Naive thymus-derived CD4-positive, alpha-beta T cell (primary cell): ENCODE results near the gene SHMT1. TPM values are rescaled to one million over a fixed set of nuclear protein-coding genes. Genes with fewer than 3 reads are reported as not detected.

Experiments
- ATAC-seq: fragments of 150-1000 bp; cut with Tn5 transposase; 2 replicates; pipeline ENCODE4 v1.10.0; 2021; ENCODE audit warnings: mild to moderate bottlenecking, moderate library complexity
- CTCF ChIA-PET: fragments of 350-600 bp; sonication (Branson Sonifier 250); formaldehyde crosslinking; loops from one replicate; lab custom pipeline; 2021; ENCODE audit warnings: antibody characterized with exemption; lab: Charles Lee
- POLR2A ChIA-PET: fragments of 350-600 bp; sonication (Branson Sonifier 250); formaldehyde crosslinking; loops from one replicate; lab custom pipeline; 2021; ENCODE audit warnings: antibody characterized with exemption, inconsistent platforms; lab: Charles Lee
- DNase-seq, 9 donors: peaks; one replicate each; pipeline versions ENCODE4 v3.0.0 to v3.0.0-alpha.2; 2020 to 2022; ENCODE audit warnings: mixed read lengths in 1 of 9
- H3K27ac ChIP-seq: one replicate; pipeline ENCODE4 v1.7.0; 2013; ENCODE audit warnings: mild to moderate bottlenecking, low read depth, low read length, moderate library complexity
- H3K27me3 ChIP-seq, 2 donors: one replicate each; pipeline ENCODE4 v1.7.0; 2013; ENCODE audit warnings: low read length in 2 of 2, mild to moderate bottlenecking in 2 of 2, moderate library complexity in 2 of 2; ENCODE audit not compliant: control insufficient read depth in 2 of 2, insufficient read depth in 2 of 2
- H3K36me3 ChIP-seq, 3 experiments: 1 replicate in 2 of 3; 2 replicates in 1 of 3; pipeline ENCODE4 v1.7.0; 2013; ENCODE audit warnings: low read length in 3 of 3, mild to moderate bottlenecking in 3 of 3, moderate library complexity in 1 of 3; ENCODE audit not compliant: insufficient read depth in 3 of 3, control insufficient read depth in 2 of 3
- H3K4me1 ChIP-seq, 2 donors: one replicate each; pipeline ENCODE4 v1.7.0; 2013; ENCODE audit warnings: low read length in 2 of 2, mild to moderate bottlenecking in 2 of 2, moderate library complexity in 1 of 2; ENCODE audit not compliant: control insufficient read depth in 2 of 2, insufficient read depth in 2 of 2
- H3K4me3 ChIP-seq: 2 replicates; pipeline ENCODE4 v1.7.0; 2013; ENCODE audit warnings: mild to moderate bottlenecking, low read length
- H3K9me3 ChIP-seq, 3 experiments: 1 replicate in 2 of 3; 2 replicates in 1 of 3; pipeline ENCODE4 v1.7.0; 2013; ENCODE audit warnings: low read length in 3 of 3; ENCODE audit not compliant: control insufficient read depth in 2 of 3
- H3K27ac Mint-ChIP-seq, 9 donors: one replicate each; pipeline ENCODE4 v1.8.0; 2020 to 2022; ENCODE audit warnings: mixed read lengths in 9 of 9, mild to moderate bottlenecking in 8 of 9, moderate library complexity in 5 of 9, inconsistent platforms in 2 of 9
- H3K27me3 Mint-ChIP-seq, 5 donors: one replicate each; pipeline ENCODE4 v1.8.0; 2021 to 2022; ENCODE audit warnings: mixed read lengths in 5 of 5, mild to moderate bottlenecking in 1 of 5
- H3K36me3 Mint-ChIP-seq, 5 donors: one replicate each; pipeline ENCODE4 v1.8.0; 2020 to 2022; ENCODE audit warnings: mixed read lengths in 5 of 5, mild to moderate bottlenecking in 3 of 5, inconsistent platforms in 1 of 5
- H3K4me1 Mint-ChIP-seq, 7 donors: one replicate each; pipeline ENCODE4 v1.8.0; 2020 to 2022; ENCODE audit warnings: mixed read lengths in 7 of 7, mild to moderate bottlenecking in 3 of 7, inconsistent platforms in 1 of 7
- H3K4me3 Mint-ChIP-seq, 10 donors: one replicate each; pipeline ENCODE4 v1.8.0; 2020 to 2022; ENCODE audit warnings: mild to moderate bottlenecking in 10 of 10, mixed read lengths in 10 of 10, moderate library complexity in 6 of 10, inconsistent platforms in 2 of 10
- H3K9me3 Mint-ChIP-seq, 11 donors: one replicate each; pipeline ENCODE4 v1.8.0; 2020 to 2022; ENCODE audit warnings: mixed read lengths in 11 of 11, mild to moderate bottlenecking in 4 of 11, inconsistent platforms in 1 of 11, moderate library complexity in 1 of 11
- intact Hi-C, 2 donors: fragments of 100-400 bp; cut with micrococcal nuclease; formaldehyde crosslinking; loops; one replicate each; pipeline ENCODE4 v1.15.1; 2023
- polyA plus RNA-seq, 2 donors: library from polyadenylated mRNA; unstranded; fragments of 300-500 nt; fragmentation: Illumina TruSeq; gene quantifications; one replicate each; pipeline ENCODE4 v1.2.3, GENCODE V29; 2021
- total RNA-seq, 6 experiments: library from RNA in 5 of 6; stranded (reverse) in 5 of 6; gene quantifications; 1 replicate in 5 of 6; 2 replicates in 1 of 6; pipeline ENCODE4 v1.2.3 and lab custom pipeline; 2021 to 2026

Gene SHMT1
- total and polyA plus RNA-seq, 7 experiments from 2014 or later, result 7.5 to 44.0 (median 15.4) TPM

GRCh38 chr17:18323507-18324139 lies 39.7 kb downstream of the SHMT1 start:
- DNase-seq (no peak), ATAC-seq (no peak)
- H3K27ac Mint-ChIP-seq, result no peak overlapping the region
- peaks cover 0 to 35% (median 10%) of the 10 kb centered on the region in 5 donors for H3K36me3 Mint-ChIP-seq
- ChIA-PET CTCF (no interaction called here), POLR2A (no interaction called here)
- peaks cover 28 to 53% (median 40%) of the 10 kb centered on the region in 7 donors for H3K4me1 Mint-ChIP-seq
- Histone ChIP-seq H3K36me3 (peaks cover 4 to 93% (median 18%) of the 10 kb centered on the region in 3 experiments), H3K9me3 (no peaks in the 10 kb centered on the region), H3K27me3 (no peaks in the 10 kb centered on the region), H3K27ac (no peak overlapping the region), H3K4me1 (peaks cover 10 to 19% of the 10 kb centered on the region in 2 donors), H3K4me3 (no peak overlapping the region)
- no peaks in the 10 kb centered on the region for H3K9me3 Mint-ChIP-seq
- no peaks in the 10 kb centered on the region for H3K27me3 Mint-ChIP-seq
- H3K4me3 Mint-ChIP-seq, result no peak overlapping the region
- intact Hi-C loops, result no loop called here

GRCh38 chr17:18323007-18323406 lies 40.3 kb downstream of the SHMT1 start:
- Histone ChIP-seq H3K27me3 (no peaks in the 10 kb centered on the region), H3K4me3 (no peak overlapping the region), H3K4me1 (peaks cover 16 to 25% of the 10 kb centered on the region in 2 donors), H3K36me3 (peaks cover 4 to 87% (median 18%) of the 10 kb centered on the region in 3 experiments), H3K27ac (no peak overlapping the region), H3K9me3 (no peaks in the 10 kb centered on the region)
- Mint-ChIP-seq H3K27ac (no peak overlapping the region), H3K36me3 (peaks cover 0 to 35% (median 10%) of the 10 kb centered on the region in 5 donors), H3K27me3 (no peaks in the 10 kb centered on the region), H3K9me3 (no peaks in the 10 kb centered on the region), H3K4me3 (peak overlapping the region in 1 of 10 donors; percentile 38), H3K4me1 (peaks cover 33 to 59% (median 44%) of the 10 kb centered on the region in 7 donors)
- ChIA-PET CTCF (no interaction called here), POLR2A (no interaction called here)
- ATAC-seq (no peak), DNase-seq (no peak)
- intact Hi-C loops, result no loop called here

- no peaks in the 10 kb centered on the region for H3K9me3 Mint-ChIP-seq
- no peak overlapping the region for H3K27ac ChIP-seq
- no peaks in the 10 kb centered on the region for H3K9me3 ChIP-seq
- H3K4me1 ChIP-seq, result peaks cover 21 to 30% of the 10 kb centered on the region in 2 donors
- H3K27me3 ChIP-seq, result no peaks in the 10 kb centered on the region
- H3K36me3 ChIP-seq, result peaks cover 4 to 86% (median 18%) of the 10 kb centered on the region in 3 experiments
- H3K36me3 Mint-ChIP-seq, result peaks cover 0 to 35% (median 10%) of the 10 kb centered on the region in 5 donors
- POLR2A ChIA-PET, result interaction anchor here (0.7 kb wide), 1 partner anchor 1584 kb away, joined by 3 read pairs; no protein-coding TSS in a partner anchor
- H3K27me3 Mint-ChIP-seq, result no peaks in the 10 kb centered on the region
- H3K4me3 Mint-ChIP-seq, result peak overlapping the region in 1 of 10 donors; percentile 38
- H3K4me1 Mint-ChIP-seq, result peaks cover 38 to 64% (median 48%) of the 10 kb centered on the region in 7 donors
- intact Hi-C loops, result no loop called here
- H3K4me3 ChIP-seq, result no peak overlapping the region
- DNase-seq (no peak), ATAC-seq (no peak)
- CTCF ChIA-PET, result no interaction called here
- H3K27ac Mint-ChIP-seq, result peak overlapping the region in 1 of 9 donors; percentile 25
Measured at GRCh38 chr17:18322522-18322921, 40.8 kb downstream of the SHMT1 start.

- H3K36me3 ChIP-seq, result peaks cover 4 to 77% (median 13%) of the 10 kb centered on the region in 3 experiments
- H3K27ac Mint-ChIP-seq, result peak overlapping the region in 3 of 9 donors; percentile 23 to 56 (median 40)
- H3K4me1 ChIP-seq, result peaks cover 33 to 42% of the 10 kb centered on the region in 2 donors
- no peaks in the 10 kb centered on the region for H3K9me3 ChIP-seq
- H3K4me1 Mint-ChIP-seq, result peaks cover 48 to 72% (median 56%) of the 10 kb centered on the region in 7 donors
- peaks cover 4 to 42% (median 21%) of the 10 kb centered on the region in 5 donors for H3K36me3 Mint-ChIP-seq
- ATAC-seq (no peak), DNase-seq (no peak)
- intact Hi-C loops, result no loop called here
- no peak overlapping the region for H3K4me3 ChIP-seq
- peaks cover 0 to 6% (median 0%) of the 10 kb centered on the region in 11 donors for H3K9me3 Mint-ChIP-seq
- ChIA-PET POLR2A (interaction anchor here (0.7 kb wide), 1 partner anchor 42 kb away, joined by 3 read pairs; the partner anchor contains the start of gene SHMT1), CTCF (interaction anchor here (0.6 to 1.3 kb wide), 2 partner anchors 11 to 18 kb away, joined by 3 to 4 read pairs; no protein-coding TSS in a partner anchor)
- no peaks in the 10 kb centered on the region for H3K27me3 Mint-ChIP-seq
- H3K27ac ChIP-seq, result no peak overlapping the region
- no peaks in the 10 kb centered on the region for H3K27me3 ChIP-seq
- H3K4me3 Mint-ChIP-seq, result peak overlapping the region in 1 of 10 donors; percentile 19
Measured at GRCh38 chr17:18321309-18321708, 42.0 kb downstream of the SHMT1 start.

GRCh38 chr17:18320301-18320700 lies 43.0 kb downstream of the SHMT1 start:
- DNase-seq (no peak), ATAC-seq (no peak)
- Histone ChIP-seq H3K27me3 (no peaks in the 10 kb centered on the region), H3K27ac (no peak overlapping the region), H3K4me3 (no peak overlapping the region), H3K4me1 (peaks cover 42 to 49% of the 10 kb centered on the region in 2 donors), H3K36me3 (peaks cover 0 to 70% (median 13%) of the 10 kb centered on the region in 3 experiments), H3K9me3 (no peaks in the 10 kb centered on the region)
- H3K4me3 Mint-ChIP-seq, result peak overlapping the region in 3 of 10 donors; percentile 27 to 93 (median 78)
- H3K27me3 Mint-ChIP-seq, result no peaks in the 10 kb centered on the region
- H3K4me1 Mint-ChIP-seq, result peaks cover 54 to 76% (median 62%) of the 10 kb centered on the region in 7 donors
- peak overlapping the region in 4 of 9 donors; percentile 38 to 82 (median 48) for H3K27ac Mint-ChIP-seq
- CTCF ChIA-PET, result interaction anchor here (0.6 to 1.3 kb wide), 3 partner anchors 12 to 1700 kb away, joined by 3 to 4 read pairs (median 4); no protein-coding TSS in a partner anchor
- H3K9me3 Mint-ChIP-seq, result peaks cover 0 to 8% (median 0%) of the 10 kb centered on the region in 11 donors
- H3K36me3 Mint-ChIP-seq, result peaks cover 4 to 45% (median 21%) of the 10 kb centered on the region in 5 donors
- POLR2A ChIA-PET, result interaction anchor here (0.6 kb wide), 2 partner anchors 98 to 493 kb away, joined by 3 read pairs; no protein-coding TSS in a partner anchor
- intact Hi-C loops, result no loop called here

GRCh38 chr17:18319604-18320256 lies 43.6 kb downstream of the SHMT1 start:
- Mint-ChIP-seq H3K9me3 (peaks cover 0 to 8% (median 0%) of the 10 kb centered on the region in 11 donors), H3K27ac (peak overlapping the region in 5 of 9 donors; percentile 38 to 60 (median 41)), H3K36me3 (peaks cover 4 to 40% (median 16%) of the 10 kb centered on the region in 5 donors), H3K4me3 (peak overlapping the region in 9 of 10 donors; percentile 41 to 93 (median 68)), H3K27me3 (peaks cover 0 to 2% (median 0%) of the 10 kb centered on the region in 5 donors), H3K4me1 (peaks cover 49 to 75% (median 64%) of the 10 kb centered on the region in 7 donors)
- ATAC-seq, result no peak
- no peaks in the 10 kb centered on the region for H3K9me3 ChIP-seq
- peaks cover 0 to 67% (median 13%) of the 10 kb centered on the region in 3 experiments for H3K36me3 ChIP-seq
- H3K4me3 ChIP-seq, result no peak overlapping the region
- no peaks in the 10 kb centered on the region for H3K27me3 ChIP-seq
- H3K4me1 ChIP-seq, result peaks cover 42 to 49% of the 10 kb centered on the region in 2 donors
- ChIA-PET CTCF (interaction anchor here (0.8 to 1.3 kb wide), 2 partner anchors 12 to 41 kb away, joined by 3 to 4 read pairs; no protein-coding TSS in a partner anchor), POLR2A (interaction anchor here (0.6 to 1.3 kb wide), 2 partner anchors 84 to 98 kb away, joined by 3 to 4 read pairs; no protein-coding TSS in a partner anchor)
- intact Hi-C loops, result loop anchor here (5.0 to 10.0 kb wide), 6 partner anchors 43 to 1667 kb away; partner anchors contain the start of genes PEMT (in 1 of the 2), PRPSAP2 (in 1 of the 2), SHMT1 (in 1 of the 2) and ZNF624 (in 1 of the 2)
- DNase-seq, result peak in 1 of 9 donors; percentile 15
- H3K27ac ChIP-seq, result no peak overlapping the region
